Osteocyte (in vitro differentiated cells): ENCODE data around the gene DCAF6. TPM values are rescaled to one million over a fixed set of nuclear protein-coding genes. Genes with fewer than 3 reads are reported as not detected.
"Not testable (repeated sequence)": the region's sequence is repeated elsewhere in the genome, so short reads cannot be mapped to it uniquely, and the experiment has no call there.

Experiments
- DNase-seq: peaks from one replicate; pipeline ENCODE4 v3.0.0; 2021; ENCODE audit warnings: mixed read lengths; ENCODE audit not compliant: unreplicated experiment; ENCODE audit errors: extremely low spot score
- H3K27ac Mint-ChIP-seq: one replicate; pipeline ENCODE4 v1.8.0; 2021; ENCODE audit warnings: mild to moderate bottlenecking, mixed read lengths; ENCODE audit not compliant: unreplicated experiment
- H3K27me3 Mint-ChIP-seq: one replicate; pipeline ENCODE4 v1.8.0; 2021; ENCODE audit warnings: mixed read lengths; ENCODE audit not compliant: unreplicated experiment
- H3K36me3 Mint-ChIP-seq: one replicate; pipeline ENCODE4 v1.8.0; 2021; ENCODE audit warnings: mixed read lengths; ENCODE audit not compliant: unreplicated experiment
- H3K4me1 Mint-ChIP-seq: one replicate; pipeline ENCODE4 v1.8.0; 2021; ENCODE audit warnings: mixed read lengths; ENCODE audit not compliant: unreplicated experiment
- H3K4me3 Mint-ChIP-seq: one replicate; pipeline ENCODE4 v1.8.0; 2021; ENCODE audit warnings: mild to moderate bottlenecking, moderate library complexity, mixed read lengths; ENCODE audit not compliant: unreplicated experiment
- H3K9me3 Mint-ChIP-seq: one replicate; pipeline ENCODE4 v1.8.0; 2021; ENCODE audit warnings: mixed read lengths; ENCODE audit not compliant: unreplicated experiment
- total RNA-seq: library from RNA; stranded (reverse); gene quantifications from 2 replicates; pipeline ENCODE4 v1.2.1, GENCODE V29; 2021
- TF ChIP-seq, protein P1 (sequence below): fragments of 200-600 bp; sonication (generic); IDR thresholded peaks from 2 replicates; pipeline ENCODE4 v1.5.0; 2021; ENCODE audit warnings: antibody characterized with exemption, mild to moderate bottlenecking, moderate library complexity

The DCAF6 gene
- total RNA-seq, 1 donor from 2014 or later, result 56.8 TPM

DNA sequence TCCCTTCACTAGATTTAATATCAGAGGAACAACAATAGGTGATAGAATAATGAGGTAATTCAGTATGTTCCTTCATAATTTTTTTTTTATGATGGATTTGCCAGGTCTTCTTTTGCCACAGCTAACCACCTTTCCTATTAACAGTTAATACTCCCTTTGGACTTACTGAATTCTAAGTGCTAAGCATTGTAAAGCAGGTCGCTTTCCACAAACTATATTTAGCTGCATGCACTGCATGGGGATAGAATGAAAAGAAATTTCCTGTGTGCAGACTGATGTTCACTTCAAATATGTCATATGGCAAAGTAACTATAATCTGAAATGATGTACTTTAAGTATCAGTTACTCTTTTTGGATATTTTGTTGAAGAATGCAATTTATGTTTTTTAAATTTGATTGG lies 114.4 kb downstream of the DCAF6 start:
- Mint-ChIP-seq H3K27me3 (no peaks in the 10 kb centered on the region), H3K4me1 (no peaks in the 10 kb centered on the region), H3K36me3 (peaks cover 16% of the 10 kb centered on the region), H3K4me3 (no peak overlapping the region), H3K9me3 (peaks cover 3% of the 10 kb centered on the region), H3K27ac (peak overlapping the region; percentile 7)
- no peak for DNase-seq
- TF ChIP-seq, protein P1, sequence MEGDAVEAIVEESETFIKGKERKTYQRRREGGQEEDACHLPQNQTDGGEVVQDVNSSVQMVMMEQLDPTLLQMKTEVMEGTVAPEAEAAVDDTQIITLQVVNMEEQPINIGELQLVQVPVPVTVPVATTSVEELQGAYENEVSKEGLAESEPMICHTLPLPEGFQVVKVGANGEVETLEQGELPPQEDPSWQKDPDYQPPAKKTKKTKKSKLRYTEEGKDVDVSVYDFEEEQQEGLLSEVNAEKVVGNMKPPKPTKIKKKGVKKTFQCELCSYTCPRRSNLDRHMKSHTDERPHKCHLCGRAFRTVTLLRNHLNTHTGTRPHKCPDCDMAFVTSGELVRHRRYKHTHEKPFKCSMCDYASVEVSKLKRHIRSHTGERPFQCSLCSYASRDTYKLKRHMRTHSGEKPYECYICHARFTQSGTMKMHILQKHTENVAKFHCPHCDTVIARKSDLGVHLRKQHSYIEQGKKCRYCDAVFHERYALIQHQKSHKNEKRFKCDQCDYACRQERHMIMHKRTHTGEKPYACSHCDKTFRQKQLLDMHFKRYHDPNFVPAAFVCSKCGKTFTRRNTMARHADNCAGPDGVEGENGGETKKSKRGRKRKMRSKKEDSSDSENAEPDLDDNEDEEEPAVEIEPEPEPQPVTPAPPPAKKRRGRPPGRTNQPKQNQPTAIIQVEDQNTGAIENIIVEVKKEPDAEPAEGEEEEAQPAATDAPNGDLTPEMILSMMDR, result no peak

DNA sequence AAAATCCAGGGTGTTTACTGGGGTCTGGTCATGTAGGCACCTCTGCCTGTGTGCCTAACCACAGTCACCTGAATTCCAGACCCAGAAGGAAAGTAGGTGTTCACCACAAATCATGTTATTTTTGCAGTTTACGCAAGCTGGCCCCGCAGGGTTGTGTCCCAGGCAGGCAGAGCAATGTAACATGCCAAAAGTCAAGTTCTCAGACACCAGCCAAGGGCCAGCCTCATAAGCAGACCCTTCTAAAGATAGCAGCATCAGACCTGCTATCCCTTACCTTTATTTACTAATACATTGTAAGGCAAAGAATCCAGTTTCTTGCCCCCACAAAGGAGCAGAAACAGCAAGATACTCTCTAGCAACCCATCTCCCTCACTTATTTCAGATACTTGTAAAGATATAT lies 117.2 kb downstream of the DCAF6 start:
- no peaks in the 10 kb centered on the region for H3K4me1 Mint-ChIP-seq
- H3K4me3 Mint-ChIP-seq, result no peak overlapping the region
- no peak for DNase-seq
- H3K9me3 Mint-ChIP-seq, result peaks cover 3% of the 10 kb centered on the region
- H3K27ac Mint-ChIP-seq, result no peak overlapping the region
- H3K36me3 Mint-ChIP-seq, result peaks cover 17% of the 10 kb centered on the region
- TF ChIP-seq, protein P1, result no peak
- H3K27me3 Mint-ChIP-seq, result no peaks in the 10 kb centered on the region

GRCh38 chr1:168054117-168054516 lies 117.6 kb downstream of the DCAF6 start:
- Mint-ChIP-seq H3K9me3 (peaks cover 3% of the 10 kb centered on the region), H3K27ac (no peak overlapping the region), H3K4me3 (no peak overlapping the region), H3K27me3 (no peaks in the 10 kb centered on the region), H3K4me1 (no peaks in the 10 kb centered on the region), H3K36me3 (peaks cover 22% of the 10 kb centered on the region)
- DNase-seq, result no peak
- TF ChIP-seq, protein P1, result no peak

- not testable (repeated sequence) for DNase-seq, H3K9me3 Mint-ChIP-seq, H3K4me3 Mint-ChIP-seq, H3K27ac Mint-ChIP-seq, H3K4me1 Mint-ChIP-seq, H3K27me3 Mint-ChIP-seq
- peaks cover 22% of the 10 kb centered on the region for H3K36me3 Mint-ChIP-seq
These were observed 119.7 kb downstream of the DCAF6 start for GRCh38 chr1:168056152-168056551.

DNA sequence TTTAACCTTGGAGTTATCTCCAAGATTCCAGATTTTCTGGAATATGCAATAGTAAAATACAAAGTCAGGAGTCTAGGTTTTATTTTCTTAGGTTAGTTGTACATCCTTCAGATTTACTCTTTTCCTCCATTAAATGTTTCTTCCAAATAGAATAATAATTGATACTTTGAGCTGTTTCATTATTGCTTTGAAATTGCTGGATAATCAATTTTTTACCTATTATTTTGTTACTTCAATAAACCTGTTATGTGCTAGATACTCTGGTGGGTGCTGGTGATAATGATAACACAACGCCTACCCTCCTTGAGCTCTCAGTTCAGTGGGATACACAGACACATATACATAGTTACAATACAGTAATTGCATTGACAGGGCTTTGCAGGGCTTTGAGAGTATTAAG lies 120.9 kb downstream of the DCAF6 start:
- Mint-ChIP-seq H3K27ac (no peak overlapping the region), H3K9me3 (peaks cover 3% of the 10 kb centered on the region), H3K27me3 (no peaks in the 10 kb centered on the region), H3K4me3 (no peak overlapping the region), H3K36me3 (peaks cover 22% of the 10 kb centered on the region), H3K4me1 (no peaks in the 10 kb centered on the region)
- DNase-seq, result no peak
- TF ChIP-seq, protein P1, result no peak

DNA sequence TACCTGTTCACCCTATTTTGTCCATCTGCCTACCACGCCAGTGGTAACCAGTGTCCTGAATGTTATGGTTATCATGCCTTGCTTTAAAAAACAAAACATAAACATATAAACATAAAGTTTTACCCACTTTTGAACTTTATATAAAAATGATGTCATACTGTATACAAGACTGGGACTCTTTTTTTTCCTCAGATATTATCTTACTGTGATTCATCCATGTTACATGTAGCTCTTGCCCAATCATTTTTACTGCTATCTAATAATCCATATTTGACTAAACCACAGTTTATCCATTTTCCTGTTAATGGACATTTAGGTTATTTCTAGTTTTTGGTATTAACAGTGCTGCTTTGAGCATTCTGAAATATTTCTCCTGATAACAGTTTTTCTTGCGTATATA lies 121.4 kb downstream of the DCAF6 start:
- peaks cover 3% of the 10 kb centered on the region for H3K9me3 Mint-ChIP-seq
- no peak for DNase-seq
- TF ChIP-seq, protein P1, result no peak
- no peaks in the 10 kb centered on the region for H3K27me3 Mint-ChIP-seq
- H3K27ac Mint-ChIP-seq, result no peak overlapping the region
- peaks cover 22% of the 10 kb centered on the region for H3K36me3 Mint-ChIP-seq
- no peaks in the 10 kb centered on the region for H3K4me1 Mint-ChIP-seq
- no peak overlapping the region for H3K4me3 Mint-ChIP-seq
